Liver (tissue), 9 donors: ENCODE data around the gene DCST2. TPM values are rescaled to one million over a fixed set of nuclear protein-coding genes. Genes with fewer than 3 reads are reported as not detected.

Experiments used
- DNase-seq: peaks from one replicate; pipeline ENCODE4 v3.0.0-alpha.2; 2017; ENCODE audit warnings: low spot score
- H3K27ac ChIP-seq, 2 donors: one replicate each; pipeline ENCODE4 v1.7.0; 2013; ENCODE audit warnings: inconsistent platforms in 2 of 2, low read length in 2 of 2, control low read depth in 1 of 2, low read depth in 1 of 2, mild to moderate bottlenecking in 1 of 2
- H3K27me3 ChIP-seq, 4 donors: one replicate each; pipeline versions ENCODE4 v1.6.1 to v1.7.0; 2013; ENCODE audit warnings: low read length in 3 of 4, inconsistent platforms in 1 of 4, mild to moderate bottlenecking in 1 of 4, moderate library complexity in 1 of 4; ENCODE audit not compliant: control insufficient read depth in 4 of 4, insufficient read depth in 4 of 4
- H3K36me3 ChIP-seq, 4 donors: one replicate each; pipeline versions ENCODE4 v1.6.1 to v1.7.0; 2013; ENCODE audit warnings: low read length in 3 of 4, mild to moderate bottlenecking in 3 of 4, low read depth in 1 of 4, moderate library complexity in 1 of 4; ENCODE audit not compliant: control insufficient read depth in 4 of 4, insufficient read depth in 3 of 4
- H3K4me1 ChIP-seq, 4 donors: one replicate each; pipeline versions ENCODE4 v1.6.1 to v1.7.0; 2013; ENCODE audit warnings: low read length in 3 of 4, mild to moderate bottlenecking in 3 of 4, moderate library complexity in 1 of 4; ENCODE audit not compliant: control insufficient read depth in 4 of 4, insufficient read depth in 4 of 4
- H3K4me3 ChIP-seq, 3 donors: one replicate each; pipeline versions ENCODE4 v1.6.1 to v1.7.0; 2013; ENCODE audit warnings: low read length in 3 of 3, control low read depth in 1 of 3, low read depth in 1 of 3, mild to moderate bottlenecking in 1 of 3
- H3K9ac ChIP-seq, 2 donors: one replicate each; pipeline ENCODE4 v1.7.0; 2013; ENCODE audit warnings: low read length in 2 of 2, mild to moderate bottlenecking in 2 of 2, moderate library complexity in 2 of 2, control low read depth in 1 of 2, low read depth in 1 of 2
- H3K9me3 ChIP-seq, 4 donors: one replicate each; pipeline versions ENCODE4 v1.6.1 to v1.7.0; 2013; ENCODE audit warnings: low read length in 3 of 4; ENCODE audit not compliant: control insufficient read depth in 4 of 4
- CTCF ChIP-seq: fragments of 150-350 bp; IDR thresholded peaks from 2 replicates; pipeline ENCODE4 v1.5.1; 2017; ENCODE audit warnings: improper control_type of control experiment, low read depth, low read length; ENCODE audit not compliant: missing input control
- EGR1 ChIP-seq, 2 donors: IDR thresholded peaks; 2 replicates each; pipeline ENCODE4 v1.6.1; 2016 to 2018; ENCODE audit warnings: antibody characterized with exemption in 2 of 2, low read depth in 2 of 2
- FOXA1 ChIP-seq: IDR thresholded peaks from 2 replicates; pipeline ENCODE4 v1.6.1; 2016; ENCODE audit warnings: antibody characterized with exemption
- FOXA2 ChIP-seq: IDR thresholded peaks from 2 replicates; pipeline ENCODE4 v1.6.1; 2016; ENCODE audit warnings: antibody characterized with exemption
- HNF4A ChIP-seq, 2 donors: conservative IDR thresholded peaks; 2 replicates each; pipeline ENCODE4 v1.6.1; 2016; ENCODE audit warnings: antibody characterized with exemption in 2 of 2, mild to moderate bottlenecking in 2 of 2
- HNF4G ChIP-seq: IDR thresholded peaks from 2 replicates; pipeline ENCODE4 v1.6.1; 2016; ENCODE audit warnings: antibody characterized with exemption
- MAX ChIP-seq: IDR thresholded peaks from 2 replicates; pipeline ENCODE4 v1.6.1; 2016; ENCODE audit warnings: antibody characterized with exemption
- RAD21 ChIP-seq, 2 donors: IDR thresholded peaks; 2 replicates each; pipeline ENCODE4 v1.6.1; 2016; ENCODE audit warnings: antibody characterized with exemption in 2 of 2, mild to moderate bottlenecking in 2 of 2
- REST ChIP-seq: IDR thresholded peaks from 2 replicates; pipeline ENCODE4 v1.6.1; 2016; ENCODE audit warnings: antibody characterized with exemption, mild to moderate bottlenecking
- RXRA ChIP-seq, 2 donors: IDR thresholded peaks; 2 replicates each; pipeline ENCODE4 v1.6.1; 2017 to 2018; ENCODE audit warnings: antibody characterized with exemption in 2 of 2, mild to moderate bottlenecking in 1 of 2
- SP1 ChIP-seq: IDR thresholded peaks from 2 replicates; pipeline ENCODE4 v1.6.1; 2018; ENCODE audit warnings: antibody characterized with exemption, mild to moderate bottlenecking
- ZBTB33 ChIP-seq: IDR thresholded peaks from 2 replicates; pipeline ENCODE4 v1.6.1; 2016; ENCODE audit warnings: antibody characterized with exemption
- WGBS: extraction: QIAGEN DNeasy Blood & Tissue Kit; methylation state at CpG from one replicate; pipeline ENCODE4 v1.1.7; 2013; 5-methylcytosine and 5-hydroxymethylcytosine counted together
- polyA plus RNA-seq, 2 donors: library from polyadenylated mRNA; stranded (reverse) in 1 of 2; unstranded in 1 of 2; fragments of 200-250 nt in 1 of 2; fragments of >200 nt in 1 of 2; fragmentation: Nextera tagmentation in 1 of 2; extraction: Ambion mirVana in 1 of 2; gene quantifications; one replicate each; pipeline versions ENCODE4 v1.2.1 to v1.2.3, GENCODE V29; 2013 to 2015
- total RNA-seq, 2 donors: library from RNA; depleted of rRNA; stranded (reverse); fragments of >200 nt; gene quantifications; one replicate each; pipeline ENCODE4 v1.2.3, GENCODE V29; 2014
- donor health status: healthy.
- donor health status: healthy.
- donor health status: healthy.
- donor health status: healthy.
- donor health status: healthy.

The DCST2 gene
- total RNA-seq: under 1 TPM in 1 of 2 donors, not detected in 1; 0.25 TPM
- polyA plus RNA-seq: under 1 TPM; 0.27 to 0.53 TPM

GRCh38 chr1:155033524-155033923 lies at the start of gene DCST2, which contains the start of gene DCST1:
Gene DCST2 (minus strand): TSS chr1:155033781. CDS start chr1:155033701, 80 bp downstream.
Gene DCST1 (plus strand): TSS chr1:155033824. CDS start chr1:155034037, 213 bp downstream.
- DNase-seq: no peak
- H3K27ac ChIP-seq: no peak within 1 kb of the TSS

GRCh38 chr1:155083052-155083541 lies 49.5 kb upstream of the DCST2 start:
- Histone ChIP-seq H3K27ac (no peak overlapping the region), H3K4me3 (no peak overlapping the region), H3K4me1 (peaks cover 21 to 59% (median 43%) of the 10 kb centered on the region in 4 donors), H3K36me3 (no peaks in the 10 kb centered on the region), H3K9ac (no peak overlapping the region), H3K27me3 (peaks cover 0 to 21% (median 8%) of the 10 kb centered on the region in 4 donors), H3K9me3 (no peaks in the 10 kb centered on the region)
- WGBS: 60% methylated on average over 6 of the region's 6 CpGs
- DNase-seq: no peak
- TF ChIP-seq HNF4G (no peak), HNF4A (conservative IDR thresholded peaks at IDR 0.05) (no peak), EGR1 (IDR thresholded peaks at IDR 0.05; ENCODE audit: low read depth in 2 of 2) (no peak), FOXA1 (no peak), CTCF (no peak), SP1 (no peak), MAX (no peak), RXRA (IDR thresholded peaks at IDR 0.05) (no peak), FOXA2 (no peak), ZBTB33 (no peak)

More at GRCh38 chr1:155033524-155033923, at the start of gene DCST2, which contains the start of gene DCST1:
- H3K9ac ChIP-seq: no peak within 1 kb of the TSS
- 95% methylated on average over 9 of the region's 9 CpGs for WGBS
- TF ChIP-seq HNF4G (no peak), RAD21 (IDR thresholded peaks at IDR 0.05) (no peak), REST (no peak), HNF4A (conservative IDR thresholded peaks at IDR 0.05) (no peak), MAX (no peak), ZBTB33 (no peak)
- no peaks in the 10 kb centered on the region for H3K9me3 ChIP-seq
- no peaks in the 10 kb centered on the region for H3K36me3 ChIP-seq
- peaks cover 0 to 7% (median 2%) of the 10 kb centered on the region in 4 donors for H3K4me1 ChIP-seq
- no peak within 1 kb of the TSS for H3K4me3 ChIP-seq
- H3K27me3 ChIP-seq: no peaks in the 10 kb centered on the region
